Hypothalamus (tissue), 51 donors: ENCODE results near the gene CLCN1.
"Not testable (repeated sequence)": the region's sequence is repeated elsewhere in the genome, so short reads cannot be mapped to it uniquely, and the experiment has no call there.

Source experiments
- DNase-seq, 51 donors: peaks; one replicate each; lab custom pipeline; 2025; lab: John Stamatoyannopoulos, UW

CLCN1 gene

GRCh38 chr7:143315776-143316175 lies at the start of gene CLCN1:
Gene CLCN1 (plus strand): TSS chr7:143316111. CDS start chr7:143316213, 102 bp downstream.
- DNase-seq: no peak

- DNase-seq: no peak
These were observed 46.7 kb upstream of the CLCN1 start for GRCh38 chr7:143269251-143269650.

GRCh38 chr7:143271240-143271639 lies 44.7 kb upstream of the CLCN1 start:
- no peak for DNase-seq

- DNase-seq: no peak
These were observed 43.0 kb upstream of the CLCN1 start for GRCh38 chr7:143272871-143273270.

- peak in 4 of 51 donors; percentile 35 to 84 (median 50) for DNase-seq
These were observed 36.5 kb upstream of the CLCN1 start for GRCh38 chr7:143279186-143280098.

GRCh38 chr7:143280160-143280559 lies 35.8 kb upstream of the CLCN1 start:
- no peak for DNase-seq

GRCh38 chr7:143280566-143280965 lies 35.3 kb upstream of the CLCN1 start:
- DNase-seq: no peak

GRCh38 chr7:143281529-143281928 lies 34.4 kb upstream of the CLCN1 start:
- DNase-seq: no peak

- DNase-seq: no peak
These were observed 33.8 kb upstream of the CLCN1 start for GRCh38 chr7:143282124-143282523.

- DNase-seq: no peak
These were observed 32.5 kb upstream of the CLCN1 start for GRCh38 chr7:143283381-143283780.

GRCh38 chr7:143284591-143285469 lies 31.1 kb upstream of the CLCN1 start, which contains the start of gene TMEM139:
Gene TMEM139 (plus strand): TSS chr7:143284958. CDS start chr7:143285958, 1,000 bp downstream.
- peak in 15 of 51 donors; percentile 8 to 61 (median 28) for DNase-seq

GRCh38 chr7:143285470-143285778 lies 30.5 kb upstream of the CLCN1 start:
- DNase-seq: peak in 3 of 51 donors; percentile 14 to 49 (median 18)

- peak in 27 of 51 donors; percentile 15 to 80 (median 46) for DNase-seq
These were observed 29.9 kb upstream of the CLCN1 start for GRCh38 chr7:143285806-143286521.

- DNase-seq: peak in 23 of 51 donors; percentile 9 to 80 (median 39)
These were observed 29.4 kb upstream of the CLCN1 start for GRCh38 chr7:143286522-143286890.

- DNase-seq: peak in 2 of 51 donors; percentile 44 to 50
These were observed 28.5 kb upstream of the CLCN1 start for GRCh38 chr7:143287339-143287934.

GRCh38 chr7:143287935-143288826 lies 27.7 kb upstream of the CLCN1 start, which contains the start of gene CASP2:
Gene CASP2 (plus strand): TSS chr7:143288351. CDS start chr7:143288456, 105 bp downstream.
- peak; percentile 67 to 100 (median 96) for DNase-seq

GRCh38 chr7:143288836-143289235 lies 27.1 kb upstream of the CLCN1 start:
- peak in 1 of 51 donors; percentile 42 for DNase-seq

GRCh38 chr7:143289421-143289820 lies 26.5 kb upstream of the CLCN1 start:
- no peak for DNase-seq

GRCh38 chr7:143289888-143290287 lies 26.0 kb upstream of the CLCN1 start:
- not testable (repeated sequence) for DNase-seq
